ENCODE data around the gene USB1.

Gene USB1

DNA sequence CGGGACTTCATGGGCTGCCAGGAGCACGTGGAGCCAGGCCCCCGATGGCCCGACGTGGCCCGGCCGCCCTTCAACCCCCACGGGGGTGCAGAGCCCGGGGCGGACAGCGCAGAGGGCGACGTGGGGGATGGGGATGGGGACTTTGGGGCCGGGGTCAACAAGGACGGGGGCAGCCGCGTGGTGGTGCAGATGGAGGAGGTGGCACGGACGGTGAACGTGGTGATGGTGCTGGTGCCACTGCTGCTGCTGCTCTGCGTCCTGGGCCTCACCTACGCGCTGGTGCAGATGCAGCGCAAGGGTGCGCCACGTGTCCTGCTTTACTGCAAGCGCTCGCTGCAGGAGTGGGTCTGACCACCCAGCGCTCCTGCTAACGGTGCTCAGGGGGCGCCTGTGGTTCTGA lies 43.9 kb downstream of the USB1 start:
- TF ChIP-seq, protein P1, sequence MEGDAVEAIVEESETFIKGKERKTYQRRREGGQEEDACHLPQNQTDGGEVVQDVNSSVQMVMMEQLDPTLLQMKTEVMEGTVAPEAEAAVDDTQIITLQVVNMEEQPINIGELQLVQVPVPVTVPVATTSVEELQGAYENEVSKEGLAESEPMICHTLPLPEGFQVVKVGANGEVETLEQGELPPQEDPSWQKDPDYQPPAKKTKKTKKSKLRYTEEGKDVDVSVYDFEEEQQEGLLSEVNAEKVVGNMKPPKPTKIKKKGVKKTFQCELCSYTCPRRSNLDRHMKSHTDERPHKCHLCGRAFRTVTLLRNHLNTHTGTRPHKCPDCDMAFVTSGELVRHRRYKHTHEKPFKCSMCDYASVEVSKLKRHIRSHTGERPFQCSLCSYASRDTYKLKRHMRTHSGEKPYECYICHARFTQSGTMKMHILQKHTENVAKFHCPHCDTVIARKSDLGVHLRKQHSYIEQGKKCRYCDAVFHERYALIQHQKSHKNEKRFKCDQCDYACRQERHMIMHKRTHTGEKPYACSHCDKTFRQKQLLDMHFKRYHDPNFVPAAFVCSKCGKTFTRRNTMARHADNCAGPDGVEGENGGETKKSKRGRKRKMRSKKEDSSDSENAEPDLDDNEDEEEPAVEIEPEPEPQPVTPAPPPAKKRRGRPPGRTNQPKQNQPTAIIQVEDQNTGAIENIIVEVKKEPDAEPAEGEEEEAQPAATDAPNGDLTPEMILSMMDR (conservative IDR thresholded peaks at IDR 0.05; ENCODE audit: low read depth, low read length), result no peak
- H3K4me3 ChIP-seq (ENCODE audit: low read length), result no peak overlapping the region
- no peak for DNase-seq (ENCODE audit: low read depth)

GRCh38 chr16:58046054-58046881 lies 45.1 kb downstream of the USB1 start:
- H3K4me3 ChIP-seq (ENCODE audit: low read length), result no peak overlapping the region
- no peak for DNase-seq (ENCODE audit: low read depth)
- TF ChIP-seq, protein P1 (conservative IDR thresholded peaks at IDR 0.05; ENCODE audit: low read depth, low read length), result no peak

GRCh38 chr16:58046936-58047335 lies 45.7 kb downstream of the USB1 start:
- no peak for DNase-seq (ENCODE audit: low read depth)
- no peak overlapping the region for H3K4me3 ChIP-seq (ENCODE audit: low read length)
- TF ChIP-seq, protein P1 (conservative IDR thresholded peaks at IDR 0.05; ENCODE audit: low read depth, low read length), result no peak

- TF ChIP-seq, protein P1 (conservative IDR thresholded peaks at IDR 0.05; ENCODE audit: low read depth, low read length), result no peak
- no peak overlapping the region for H3K4me3 ChIP-seq (ENCODE audit: low read length)
Measured at GRCh38 chr16:58047557-58048348, 46.5 kb downstream of the USB1 start.

DNA sequence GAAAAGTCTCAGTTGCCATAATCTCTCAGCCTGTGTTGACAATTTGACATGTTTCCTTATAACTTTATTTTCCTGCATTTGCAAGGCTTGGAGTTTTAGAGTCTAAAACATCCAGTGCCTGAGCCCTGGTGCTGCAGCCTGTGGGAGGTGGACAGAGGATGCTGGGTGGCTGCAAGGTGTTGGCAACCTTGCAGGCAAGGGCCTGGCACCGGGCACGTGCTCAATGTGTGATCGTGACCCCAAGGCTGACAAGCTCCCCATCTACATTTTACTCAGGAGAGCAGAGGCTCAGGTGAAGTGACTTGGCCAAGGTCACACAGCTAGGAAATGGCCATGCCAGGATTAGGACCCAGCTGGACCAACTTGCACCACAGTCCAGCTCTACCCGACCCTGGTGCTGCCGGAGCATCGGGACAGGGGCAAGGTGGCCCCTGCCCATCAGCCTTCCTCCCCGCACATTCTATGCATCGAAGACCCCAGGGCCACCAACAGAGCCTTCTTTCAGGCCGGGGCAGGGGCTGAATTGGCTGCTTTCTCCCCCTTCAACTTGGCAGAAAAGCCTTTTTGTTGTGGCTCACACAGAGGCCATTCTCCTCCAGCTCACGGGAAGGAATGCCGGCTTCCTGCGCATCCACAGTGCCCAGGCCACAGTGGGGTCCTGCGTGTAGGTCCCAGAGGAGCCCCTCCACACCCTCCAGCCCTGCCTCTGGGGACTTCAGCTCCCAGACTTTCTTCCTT lies 47.5 kb downstream of the USB1 start:
- no peak overlapping the region for H3K4me3 ChIP-seq (ENCODE audit: low read length)
- TF ChIP-seq, protein P1 (conservative IDR thresholded peaks at IDR 0.05; ENCODE audit: low read depth, low read length), result no peak
- DNase-seq (ENCODE audit: low read depth), result no peak

More at GRCh38 chr16:58047557-58048348, 46.5 kb downstream of the USB1 start:
- no peak for DNase-seq (ENCODE audit: low read depth)

GRCh38 chr16:58049232-58050185 lies 48.3 kb downstream of the USB1 start:
- DNase-seq (ENCODE audit: low read depth), result no peak
- TF ChIP-seq, protein P1 (conservative IDR thresholded peaks at IDR 0.05; ENCODE audit: low read depth, low read length), result no peak
- H3K4me3 ChIP-seq (ENCODE audit: low read length), result no peak overlapping the region
